Measurements from ENCODE around the gene DUOX1.
"Not testable (repeated sequence)": the region's sequence is repeated elsewhere in the genome, so short reads cannot be mapped to it uniquely, and the experiment has no call there.

Gene DUOX1

GRCh38 chr15:45121706-45122417, 7.9 kb upstream of the DUOX1 start:
- no peak for DNase-seq (ENCODE audit: low read depth, low spot score)

GRCh38 chr15:45122719-45123118, 7.1 kb upstream of the DUOX1 start:
- no peak for DNase-seq (ENCODE audit: low read depth, low spot score)

GRCh38 chr15:45123397-45123796, 6.4 kb upstream of the DUOX1 start:
- DNase-seq (ENCODE audit: low read depth, low spot score) = no peak

GRCh38 chr15:45126535-45127158, 3.1 kb upstream of the DUOX1 start:
- no peak for DNase-seq (ENCODE audit: low read depth, low spot score)

GRCh38 chr15:45128971-45129639, 689 bp upstream of the DUOX1 start:
- DNase-seq (ENCODE audit: low read depth, low spot score) = no peak

GRCh38 chr15:45130291-45131000, 652 bp downstream of the DUOX1 start:
- DNase-seq (ENCODE audit: low read depth, low spot score) = no peak

- no peak for DNase-seq (ENCODE audit: low read depth, low spot score)
Measured at GRCh38 chr15:45131510-45131909, 1.7 kb downstream of the DUOX1 start.

GRCh38 chr15:45132844-45133560, 3.2 kb downstream of the DUOX1 start:
- DNase-seq (ENCODE audit: low read depth, low spot score) = no peak

GRCh38 chr15:45133561-45133920, 3.7 kb downstream of the DUOX1 start:
- DNase-seq (ENCODE audit: low read depth, low spot score) = no peak

GRCh38 chr15:45134046-45134445, 4.3 kb downstream of the DUOX1 start:
- no peak for DNase-seq (ENCODE audit: low read depth, low spot score)

GRCh38 chr15:45134682-45135604, 5.1 kb downstream of the DUOX1 start:
- DNase-seq (ENCODE audit: low read depth, low spot score) = no peak

- not testable (repeated sequence) for DNase-seq (ENCODE audit: low read depth, low spot score)
Measured at GRCh38 chr15:45135705-45136377, 6.0 kb downstream of the DUOX1 start.

- DNase-seq (ENCODE audit: low read depth, low spot score) = no peak
Measured at GRCh38 chr15:45136378-45136764, 6.6 kb downstream of the DUOX1 start.

GRCh38 chr15:45137703-45138102, 7.9 kb downstream of the DUOX1 start:
- DNase-seq (ENCODE audit: low read depth, low spot score) = no peak

- no peak for DNase-seq (ENCODE audit: low read depth, low spot score)
Measured at GRCh38 chr15:45138814-45139765, 9.3 kb downstream of the DUOX1 start.

GRCh38 chr15:45139770-45140169, 10.0 kb downstream of the DUOX1 start:
- DNase-seq (ENCODE audit: low read depth, low spot score) = no peak

GRCh38 chr15:45140557-45141250, 10.9 kb downstream of the DUOX1 start:
- no peak for DNase-seq (ENCODE audit: low read depth, low spot score)

- no peak for DNase-seq (ENCODE audit: low read depth, low spot score)
Measured at GRCh38 chr15:45141386-45141785, 11.6 kb downstream of the DUOX1 start.

Data from smooth muscle cell of the brain vasculature (primary cell).